ENCODE results near the gene PRDM10.

Gene PRDM10

DNA sequence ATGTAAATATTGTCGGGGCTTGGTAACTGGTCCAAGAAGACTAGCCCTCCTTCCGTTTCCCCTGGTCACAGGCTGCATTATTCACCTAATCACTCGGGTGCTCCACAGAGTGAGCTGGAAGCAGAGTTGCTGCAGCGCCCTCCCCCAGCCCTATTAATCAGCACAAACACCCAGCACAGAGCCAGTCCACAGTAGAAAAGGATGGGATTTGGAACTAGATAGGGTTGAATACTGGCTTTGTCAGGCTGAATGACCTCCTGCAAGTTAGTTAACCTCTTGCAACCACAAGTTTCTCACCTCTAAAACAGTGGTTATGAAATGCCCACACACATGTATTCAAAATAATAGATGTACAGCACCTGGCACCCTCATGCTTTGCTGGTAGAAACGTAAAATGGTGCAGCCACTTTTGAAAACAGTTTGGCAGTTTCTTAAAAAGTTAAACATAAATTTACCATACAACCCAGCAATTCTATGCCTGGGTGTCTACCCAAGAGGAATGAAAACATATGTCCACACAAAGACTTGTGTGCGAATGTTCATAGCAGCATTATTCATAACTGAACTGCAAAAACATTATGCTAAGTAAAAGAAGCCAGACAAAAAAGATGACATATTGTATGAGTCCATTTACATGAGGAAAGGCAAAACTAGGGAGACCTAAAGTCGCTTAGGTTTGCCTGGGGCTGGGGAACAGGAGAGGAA, 35.4 kb upstream of the PRDM10 start:
- FAIRE-seq = no peak
- no peak for TF ChIP-seq SPI1 (IDR thresholded peaks at IDR 0.05; ENCODE audit: low read depth, low read length)
- TF ChIP-seq PAX5 (IDR thresholded peaks at IDR 0.05; ENCODE audit: insufficient read depth, low read length, severe bottlenecking) = no peak
- TF ChIP-seq TAF1 (IDR thresholded peaks at IDR 0.05; ENCODE audit: low read depth, low read length) = no peak
- TF ChIP-seq POU2F2 (IDR thresholded peaks at IDR 0.05; ENCODE audit: low read depth, low read length) = no peak
- TF ChIP-seq POLR2AphosphoS5 (IDR thresholded peaks at IDR 0.05; ENCODE audit: low read depth, low read length) = no peak
- TF ChIP-seq POLR2A (IDR thresholded peaks at IDR 0.05; ENCODE audit: low read depth, low read length) = no peak
- no peak for DNase-seq (ENCODE audit: insufficient read length, low spot score)

DNA sequence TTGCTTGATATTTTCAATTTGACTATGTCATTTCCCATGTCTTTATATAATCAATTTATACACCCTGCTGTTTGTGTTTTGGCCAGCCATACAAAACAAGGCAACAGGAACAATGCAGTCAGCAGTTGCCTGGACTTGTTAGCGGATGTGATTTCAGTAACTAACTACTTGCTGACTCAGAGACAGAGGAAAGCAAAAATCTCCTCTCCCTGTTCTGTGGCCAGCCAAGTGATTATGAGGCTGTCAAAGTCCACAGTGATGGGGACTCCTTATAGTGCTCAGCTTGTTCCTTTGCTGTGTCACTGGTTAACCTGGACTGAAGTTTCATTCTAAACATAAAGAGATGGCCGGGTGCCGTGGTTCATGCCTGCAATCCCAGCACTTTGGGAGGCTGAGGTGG, 34.4 kb upstream of the PRDM10 start:
- FAIRE-seq (no peak), DNase-seq (ENCODE audit: insufficient read length, low spot score) (no peak)
- TF ChIP-seq POLR2A (IDR thresholded peaks at IDR 0.05; ENCODE audit: low read depth, low read length) (no peak), SPI1 (IDR thresholded peaks at IDR 0.05; ENCODE audit: low read depth, low read length) (no peak), POU2F2 (IDR thresholded peaks at IDR 0.05; ENCODE audit: low read depth, low read length) (no peak), TAF1 (IDR thresholded peaks at IDR 0.05; ENCODE audit: low read depth, low read length) (no peak), POLR2AphosphoS5 (IDR thresholded peaks at IDR 0.05; ENCODE audit: low read depth, low read length) (no peak), PAX5 (IDR thresholded peaks at IDR 0.05; ENCODE audit: insufficient read depth, low read length, severe bottlenecking) (no peak)

DNA sequence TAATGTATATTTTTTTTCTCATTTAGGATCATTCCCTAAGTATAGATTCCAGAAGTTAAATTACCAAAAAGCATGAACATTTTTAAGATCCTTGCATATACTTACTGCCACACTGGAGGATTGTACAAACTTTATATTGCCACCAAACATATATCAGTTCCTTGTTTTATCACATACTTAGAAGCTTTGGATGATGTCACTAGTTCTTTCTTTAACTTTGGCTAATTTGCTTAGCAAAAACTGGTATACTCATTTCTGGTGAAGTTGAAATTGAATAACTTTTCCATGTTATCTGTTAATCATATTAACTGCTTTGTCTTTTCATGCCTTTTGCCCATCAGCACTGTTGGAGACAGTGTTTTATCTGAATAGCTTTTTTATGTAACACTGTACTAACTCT, 31.6 kb upstream of the PRDM10 start:
- TF ChIP-seq POLR2A (IDR thresholded peaks at IDR 0.05; ENCODE audit: low read depth, low read length) (no peak), PAX5 (IDR thresholded peaks at IDR 0.05; ENCODE audit: insufficient read depth, low read length, severe bottlenecking) (no peak), POU2F2 (IDR thresholded peaks at IDR 0.05; ENCODE audit: low read depth, low read length) (no peak), SPI1 (IDR thresholded peaks at IDR 0.05; ENCODE audit: low read depth, low read length) (no peak), TAF1 (IDR thresholded peaks at IDR 0.05; ENCODE audit: low read depth, low read length) (no peak), POLR2AphosphoS5 (IDR thresholded peaks at IDR 0.05; ENCODE audit: low read depth, low read length) (no peak)
- FAIRE-seq = no peak
- no peak for DNase-seq (ENCODE audit: insufficient read length, low spot score)

DNA sequence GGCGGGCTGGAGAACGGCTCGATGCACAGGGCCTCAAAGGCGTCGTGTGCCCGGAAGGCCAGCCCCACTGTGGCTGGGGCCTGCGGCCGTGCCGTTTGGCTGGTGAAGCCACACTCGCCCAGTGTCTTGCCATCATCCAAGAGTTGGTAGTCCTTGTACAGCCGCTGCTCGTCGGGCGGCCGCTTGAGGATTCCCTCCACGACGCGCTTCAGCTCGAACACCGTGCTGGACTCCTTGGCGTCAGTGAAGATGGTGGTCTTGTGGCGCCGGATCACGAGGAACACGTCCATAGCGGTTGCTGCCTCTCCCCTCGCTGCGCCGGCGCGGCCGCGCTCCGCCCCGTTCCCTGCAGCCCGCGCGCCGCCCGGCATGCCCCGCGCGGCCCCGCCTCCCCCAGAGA, 30.3 kb upstream of the PRDM10 start:
- FAIRE-seq (no peak), DNase-seq (ENCODE audit: insufficient read length, low spot score) (no peak)
- TF ChIP-seq PAX5 (IDR thresholded peaks at IDR 0.05; ENCODE audit: insufficient read depth, low read length, severe bottlenecking) (no peak), SPI1 (IDR thresholded peaks at IDR 0.05; ENCODE audit: low read depth, low read length) (no peak), TAF1 (IDR thresholded peaks at IDR 0.05; ENCODE audit: low read depth, low read length) (no peak), POU2F2 (IDR thresholded peaks at IDR 0.05; ENCODE audit: low read depth, low read length) (no peak), POLR2A (IDR thresholded peaks at IDR 0.05; ENCODE audit: low read depth, low read length) (no peak), POLR2AphosphoS5 (IDR thresholded peaks at IDR 0.05; ENCODE audit: low read depth, low read length) (no peak)

DNA sequence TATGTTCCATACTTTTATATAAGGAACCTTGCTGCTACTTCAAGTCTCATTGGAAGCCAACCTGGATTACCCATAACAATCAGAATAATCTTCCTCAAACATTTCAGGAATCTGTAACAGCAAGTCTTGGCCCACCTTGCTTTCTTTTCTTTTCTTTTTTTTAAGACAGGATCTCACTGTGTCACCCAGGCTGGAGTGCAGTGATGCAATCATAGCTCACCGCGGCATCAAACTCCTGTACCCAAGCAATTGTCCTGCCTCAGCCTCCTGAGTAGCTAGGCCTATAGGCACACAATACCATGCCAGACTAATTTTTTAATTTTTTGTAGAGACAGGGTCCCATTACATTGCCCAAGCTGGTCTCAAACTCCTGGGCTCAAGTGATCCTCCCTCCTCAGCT, 29.3 kb upstream of the PRDM10 start:
- no peak for FAIRE-seq
- TF ChIP-seq SPI1 (IDR thresholded peaks at IDR 0.05; ENCODE audit: low read depth, low read length) (no peak), POLR2AphosphoS5 (IDR thresholded peaks at IDR 0.05; ENCODE audit: low read depth, low read length) (no peak), PAX5 (IDR thresholded peaks at IDR 0.05; ENCODE audit: insufficient read depth, low read length, severe bottlenecking) (no peak), POLR2A (IDR thresholded peaks at IDR 0.05; ENCODE audit: low read depth, low read length) (no peak), POU2F2 (IDR thresholded peaks at IDR 0.05; ENCODE audit: low read depth, low read length) (no peak), TAF1 (IDR thresholded peaks at IDR 0.05; ENCODE audit: low read depth, low read length) (no peak)
- no peak for DNase-seq (ENCODE audit: insufficient read length, low spot score)

DNA sequence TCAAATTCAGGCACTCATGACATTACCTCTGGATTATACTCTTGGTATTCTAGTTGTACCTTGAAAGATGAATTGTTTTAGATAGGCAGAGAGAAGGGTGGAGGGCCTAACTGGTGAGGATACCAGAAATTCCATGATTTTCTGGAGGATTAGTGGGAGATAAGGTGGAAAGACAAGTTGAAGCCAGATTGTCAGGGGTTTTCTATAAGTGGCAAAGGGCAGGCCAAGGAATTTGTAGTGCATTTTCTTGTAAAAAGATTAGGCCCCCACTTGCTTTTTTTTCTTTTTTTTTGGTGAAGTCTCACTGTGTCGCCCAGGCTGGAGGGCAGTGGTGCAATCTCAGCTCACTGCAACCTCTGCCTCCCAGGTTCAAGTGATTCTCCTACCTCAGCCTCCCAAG, 28.4 kb upstream of the PRDM10 start:
- FAIRE-seq (no peak), DNase-seq (ENCODE audit: insufficient read length, low spot score) (no peak)
- TF ChIP-seq TAF1 (IDR thresholded peaks at IDR 0.05; ENCODE audit: low read depth, low read length) (no peak), PAX5 (IDR thresholded peaks at IDR 0.05; ENCODE audit: insufficient read depth, low read length, severe bottlenecking) (no peak), POLR2AphosphoS5 (IDR thresholded peaks at IDR 0.05; ENCODE audit: low read depth, low read length) (no peak), POU2F2 (IDR thresholded peaks at IDR 0.05; ENCODE audit: low read depth, low read length) (no peak), SPI1 (IDR thresholded peaks at IDR 0.05; ENCODE audit: low read depth, low read length) (no peak)

DNA sequence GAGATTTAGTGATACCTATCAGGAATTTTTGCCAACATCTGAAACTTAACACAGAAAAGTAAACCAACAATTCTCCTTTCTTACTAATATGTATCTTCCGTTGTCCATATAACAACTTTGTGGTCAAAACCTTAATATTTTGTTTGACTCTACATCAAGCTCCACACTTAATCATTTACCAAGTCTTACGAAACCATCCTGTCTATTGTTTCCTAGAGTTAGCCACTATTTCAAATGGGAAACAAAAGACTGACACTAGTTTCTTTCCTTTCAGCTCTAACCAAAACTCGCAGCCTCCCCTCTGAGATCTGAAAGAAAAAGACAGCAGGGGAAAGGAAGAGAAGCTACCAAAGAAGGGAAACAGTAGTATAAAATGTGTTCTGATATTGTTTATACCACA, 26.5 kb upstream of the PRDM10 start:
- no peak for FAIRE-seq
- DNase-seq (ENCODE audit: insufficient read length, low spot score) = no peak
- no peak for TF ChIP-seq POLR2A (IDR thresholded peaks at IDR 0.05; ENCODE audit: low read depth, low read length)
- no peak for TF ChIP-seq POLR2AphosphoS5 (IDR thresholded peaks at IDR 0.05; ENCODE audit: low read depth, low read length)
- TF ChIP-seq TAF1 (IDR thresholded peaks at IDR 0.05; ENCODE audit: low read depth, low read length) = no peak
- no peak for TF ChIP-seq POU2F2 (IDR thresholded peaks at IDR 0.05; ENCODE audit: low read depth, low read length)
- TF ChIP-seq PAX5 (IDR thresholded peaks at IDR 0.05; ENCODE audit: insufficient read depth, low read length, severe bottlenecking) = no peak
- TF ChIP-seq SPI1 (IDR thresholded peaks at IDR 0.05; ENCODE audit: low read depth, low read length) = no peak

DNA sequence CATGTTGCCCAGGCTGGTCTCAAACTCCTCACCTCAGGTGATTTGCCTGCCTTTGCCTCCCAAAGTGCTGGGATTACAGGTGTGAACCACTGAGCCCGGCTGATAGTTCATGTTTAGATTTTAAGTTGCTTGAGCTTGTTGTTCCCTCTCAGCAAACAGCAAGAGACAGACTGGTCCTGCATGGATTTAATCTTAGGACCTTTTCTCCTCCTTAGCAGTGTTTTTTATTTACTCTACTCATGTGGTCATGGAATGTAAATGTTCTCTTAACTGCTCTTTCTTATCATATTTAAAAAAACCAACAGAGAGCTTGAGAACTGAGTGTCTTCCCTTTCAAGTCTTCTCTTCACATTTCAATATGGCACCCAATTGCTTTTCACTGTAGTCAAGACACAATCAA, 22.7 kb upstream of the PRDM10 start:
- no peak for DNase-seq (ENCODE audit: insufficient read length, low spot score)
- FAIRE-seq = no peak
- no peak for TF ChIP-seq TAF1 (IDR thresholded peaks at IDR 0.05; ENCODE audit: low read depth, low read length)
- no peak for TF ChIP-seq POLR2AphosphoS5 (IDR thresholded peaks at IDR 0.05; ENCODE audit: low read depth, low read length)
- TF ChIP-seq POU2F2 (IDR thresholded peaks at IDR 0.05; ENCODE audit: low read depth, low read length) = no peak
- no peak for TF ChIP-seq SPI1 (IDR thresholded peaks at IDR 0.05; ENCODE audit: low read depth, low read length)
- TF ChIP-seq PAX5 (IDR thresholded peaks at IDR 0.05; ENCODE audit: insufficient read depth, low read length, severe bottlenecking) = no peak
- TF ChIP-seq POLR2A (IDR thresholded peaks at IDR 0.05; ENCODE audit: low read depth, low read length) = no peak

DNA sequence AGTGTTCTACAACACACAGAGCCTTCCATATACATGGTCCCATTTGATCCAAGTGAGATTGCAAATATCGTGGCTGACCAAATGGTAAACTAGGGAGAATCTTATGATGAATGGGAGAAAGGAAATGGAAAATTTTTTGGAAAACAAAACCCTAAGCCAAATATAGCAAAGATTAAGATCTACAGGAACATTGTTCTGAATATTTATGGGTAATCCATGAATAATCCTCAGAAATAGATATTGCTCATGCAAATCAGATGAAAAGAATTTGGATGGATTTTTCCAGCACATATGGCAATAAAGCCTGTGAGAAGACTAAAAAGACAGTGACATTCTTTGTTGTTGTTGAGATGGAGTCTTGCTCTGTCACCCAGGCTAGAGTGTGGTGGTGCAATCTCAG, 21.7 kb upstream of the PRDM10 start:
- FAIRE-seq = no peak
- TF ChIP-seq POLR2A (IDR thresholded peaks at IDR 0.05; ENCODE audit: low read depth, low read length) (no peak), PAX5 (IDR thresholded peaks at IDR 0.05; ENCODE audit: insufficient read depth, low read length, severe bottlenecking) (no peak), POLR2AphosphoS5 (IDR thresholded peaks at IDR 0.05; ENCODE audit: low read depth, low read length) (no peak), POU2F2 (IDR thresholded peaks at IDR 0.05; ENCODE audit: low read depth, low read length) (no peak), TAF1 (IDR thresholded peaks at IDR 0.05; ENCODE audit: low read depth, low read length) (no peak), SPI1 (IDR thresholded peaks at IDR 0.05; ENCODE audit: low read depth, low read length) (no peak)
- no peak for DNase-seq (ENCODE audit: insufficient read length, low spot score)
